Hematopoietic multipotent progenitor cell treated with erythropoietin and hydrocortisone succinate and interleukin-3 and kit ligand, for 4 days (in vitro differentiated cells): ENCODE measurements around the gene GRM1.

ENCODE experiments used
- DNase-seq: peaks from one replicate; pipeline ENCODE4 v3.0.0-alpha.2; 2015

GRM1 gene

DNA sequence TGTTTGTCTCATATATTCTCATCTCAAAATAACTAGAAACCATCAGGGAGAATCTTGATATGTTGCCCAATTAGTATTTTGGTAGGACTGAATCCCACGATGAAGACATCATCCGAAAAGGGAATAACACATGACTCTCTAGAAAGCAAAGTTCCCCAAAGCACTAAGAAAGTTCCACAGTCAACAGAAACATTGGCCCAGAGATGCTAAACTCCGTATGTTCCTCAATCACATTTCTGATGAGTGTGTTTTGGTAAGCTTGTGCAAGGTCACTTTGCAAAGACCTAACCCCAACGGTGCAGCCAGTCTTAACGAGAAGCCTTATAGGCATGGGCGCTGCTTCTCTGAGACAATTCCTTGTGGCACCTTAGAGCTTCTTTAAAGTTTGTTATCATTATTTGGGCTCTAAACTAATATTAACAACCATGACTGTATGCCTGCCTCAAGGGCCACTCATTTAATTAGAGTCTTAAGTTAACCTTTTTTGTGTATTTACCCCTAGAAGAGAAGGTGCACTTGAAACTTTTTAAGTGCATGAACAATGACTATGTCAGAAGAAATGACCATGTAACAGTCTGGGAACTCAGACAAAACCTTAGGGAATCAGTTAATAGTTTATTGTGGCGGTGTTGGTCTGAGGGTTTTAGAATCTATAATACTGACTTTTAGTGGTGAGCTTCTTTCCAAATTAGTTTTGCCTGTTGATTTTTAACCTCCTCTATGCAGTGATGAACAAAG is 312.8 kb downstream of the GRM1 start:
- no peak for DNase-seq

DNA sequence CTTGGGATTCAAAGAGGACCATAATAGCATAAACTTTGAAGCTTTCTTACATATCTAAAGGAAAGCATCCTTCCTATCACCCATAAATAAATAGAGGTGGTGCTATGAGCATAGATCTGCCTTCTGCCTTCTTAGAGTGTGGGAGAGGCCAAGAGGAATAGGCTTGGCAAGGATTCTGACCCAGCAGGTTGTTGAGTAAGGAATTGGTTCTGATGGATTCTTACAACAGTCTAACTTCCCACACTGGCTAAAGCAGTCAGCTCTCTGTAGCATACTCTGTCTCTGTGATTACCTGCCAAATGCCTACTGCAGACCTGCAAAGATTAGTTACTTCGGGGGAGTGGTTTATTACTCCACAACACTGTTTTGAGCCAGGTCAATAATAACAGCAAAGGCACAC is 316.7 kb downstream of the GRM1 start:
- no peak for DNase-seq

DNA sequence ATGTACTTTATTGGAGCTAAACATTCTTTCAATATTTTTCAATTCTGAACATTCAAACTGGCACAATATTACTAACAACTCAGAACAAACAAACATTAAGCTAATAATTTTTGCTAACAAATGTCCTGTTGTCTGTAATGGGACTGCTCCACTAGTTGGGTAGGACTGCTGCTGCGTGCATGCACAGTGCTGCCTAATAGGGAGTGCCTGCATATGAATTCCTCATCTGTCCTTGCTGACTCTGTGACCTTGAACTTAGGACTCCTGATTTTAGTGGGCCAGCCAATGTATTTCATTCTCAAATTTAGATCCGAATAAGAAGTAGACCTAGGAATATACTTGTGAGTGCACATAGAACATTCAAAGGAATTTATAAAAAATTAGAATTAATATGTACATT is 318.2 kb downstream of the GRM1 start:
- no peak for DNase-seq

DNA sequence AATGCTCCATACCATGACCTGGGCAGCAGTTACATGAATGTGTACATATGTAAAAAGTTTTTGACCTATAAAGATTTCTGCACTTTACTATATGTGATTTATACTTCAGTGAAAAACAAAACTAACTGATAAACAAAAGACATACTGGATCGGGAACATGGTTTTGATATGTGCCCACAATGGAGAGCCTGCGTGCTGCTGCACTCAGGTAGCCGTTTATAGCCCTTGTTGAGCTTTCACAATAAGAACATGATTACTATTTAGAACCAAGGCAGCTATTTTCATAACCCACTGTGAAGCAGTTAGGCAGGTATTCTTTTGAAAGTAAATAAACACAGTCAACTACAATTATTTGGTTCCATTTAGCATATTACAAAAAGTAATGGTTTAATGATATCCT is 318.8 kb downstream of the GRM1 start:
- DNase-seq: no peak

DNA sequence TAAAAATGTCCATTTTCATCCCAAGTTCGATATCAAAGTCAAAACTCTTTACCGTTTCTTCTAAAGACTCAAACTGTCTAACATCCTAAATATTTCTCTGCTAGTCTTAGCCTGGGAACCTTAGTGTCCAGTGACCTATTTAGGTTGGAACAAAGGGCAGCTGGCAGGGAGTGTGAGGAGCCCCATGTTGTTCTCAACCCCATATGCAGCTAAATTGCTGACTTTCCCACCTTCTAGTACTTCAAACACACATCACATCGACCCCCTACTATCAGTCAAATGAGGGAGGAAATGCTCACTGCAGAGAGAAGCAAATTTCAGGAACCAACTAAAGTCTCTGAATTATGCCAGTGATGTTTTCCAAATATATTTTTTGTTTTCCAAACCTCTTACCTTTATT is 322.2 kb downstream of the GRM1 start:
- no peak for DNase-seq

DNA sequence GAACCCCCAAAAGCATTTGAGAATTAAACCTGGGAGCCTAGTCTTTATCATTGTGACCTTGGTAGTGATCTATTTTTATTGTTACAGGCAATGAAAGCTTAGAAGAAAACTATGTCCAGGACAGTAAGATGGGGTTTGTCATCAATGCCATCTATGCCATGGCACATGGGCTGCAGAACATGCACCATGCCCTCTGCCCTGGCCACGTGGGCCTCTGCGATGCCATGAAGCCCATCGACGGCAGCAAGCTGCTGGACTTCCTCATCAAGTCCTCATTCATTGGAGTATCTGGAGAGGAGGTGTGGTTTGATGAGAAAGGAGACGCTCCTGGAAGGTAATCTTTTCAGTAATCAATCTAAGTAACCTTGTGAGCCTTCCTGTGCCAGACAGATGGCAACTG is 323.3 kb downstream of the GRM1 start:
- no peak for DNase-seq

DNA sequence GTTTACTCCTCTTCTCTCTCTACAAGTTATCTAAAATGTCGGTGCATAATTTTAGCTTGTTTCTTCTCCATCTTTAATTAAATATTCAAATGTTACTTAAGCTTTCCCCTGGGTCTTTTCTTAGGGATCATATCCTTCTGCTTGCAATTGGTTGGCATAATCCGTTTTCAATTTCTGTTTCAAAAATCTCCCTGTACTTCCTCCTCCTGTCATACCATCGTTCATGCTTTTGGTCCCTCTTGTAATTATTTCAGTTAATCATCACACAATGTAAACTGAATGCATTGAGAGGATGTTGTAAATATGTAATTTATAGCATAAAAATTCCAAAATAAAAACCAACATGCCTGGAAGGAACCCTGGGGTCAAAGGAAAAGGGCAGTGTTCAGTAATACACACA is 325.6 kb downstream of the GRM1 start:
- DNase-seq: no peak

DNA sequence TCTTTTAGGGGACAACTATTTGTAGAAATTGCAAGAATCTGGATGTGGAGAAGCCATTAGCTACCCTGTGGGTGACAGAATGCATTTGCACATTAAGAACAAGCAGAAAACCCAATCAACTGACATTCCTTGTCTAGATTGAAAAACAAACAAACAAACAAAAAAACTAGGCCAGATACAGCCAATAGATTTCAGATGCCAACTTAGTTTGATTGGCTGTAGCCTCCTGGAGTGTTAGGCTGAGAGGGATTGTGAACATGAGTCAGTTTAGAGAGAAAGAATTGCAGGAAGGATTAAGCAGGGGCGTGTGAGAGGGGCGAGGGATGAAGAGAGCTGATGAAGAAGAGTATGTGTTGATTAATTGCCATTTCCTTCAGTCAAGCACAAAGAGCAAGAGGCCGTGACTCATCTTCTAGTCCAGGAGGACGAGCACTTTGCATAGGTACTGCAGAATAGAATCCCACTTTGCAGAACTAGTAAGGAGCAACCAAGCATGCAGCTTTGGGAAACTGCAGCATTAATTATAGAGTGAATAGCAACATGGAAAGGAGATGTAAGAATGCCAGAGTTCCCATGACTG is 326.7 kb downstream of the GRM1 start:
- DNase-seq: no peak

DNA sequence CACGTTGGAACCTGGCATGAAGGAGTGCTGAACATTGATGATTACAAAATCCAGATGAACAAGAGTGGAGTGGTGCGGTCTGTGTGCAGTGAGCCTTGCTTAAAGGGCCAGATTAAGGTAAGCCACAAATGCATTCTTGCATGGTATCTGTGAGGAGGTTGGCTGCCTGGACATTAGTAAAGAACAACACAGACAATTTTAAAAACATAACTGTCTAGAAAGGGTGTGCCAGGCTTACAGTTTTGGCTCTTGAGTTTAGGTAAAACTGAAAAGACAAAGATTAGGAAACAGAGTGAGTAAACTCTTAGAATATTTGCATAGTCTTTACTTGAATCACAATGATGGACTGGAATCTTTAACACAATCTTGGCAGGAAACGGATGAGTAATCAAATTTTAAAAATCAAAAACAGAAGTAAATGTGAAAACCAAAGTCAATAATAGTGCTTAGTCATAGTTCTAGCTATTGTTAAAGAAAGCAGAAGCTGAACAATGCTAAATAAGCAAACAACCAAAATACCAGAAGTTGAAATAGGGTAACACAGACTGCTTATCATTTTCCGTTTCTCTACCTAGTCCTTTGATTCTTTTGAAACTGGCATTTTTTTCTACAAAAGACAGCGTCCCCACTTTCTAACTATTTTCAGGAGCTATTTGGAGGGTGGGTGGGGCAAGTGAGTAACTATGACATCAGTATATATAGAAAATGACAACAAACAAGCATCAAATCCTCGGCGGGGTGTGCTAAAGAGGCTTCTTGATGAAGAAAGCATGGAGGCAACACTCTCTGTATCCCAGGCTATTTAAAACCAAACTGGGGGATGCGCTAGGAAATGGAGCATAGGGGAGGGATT is 328.9 kb downstream of the GRM1 start:
- DNase-seq: peak; percentile 77

DNA sequence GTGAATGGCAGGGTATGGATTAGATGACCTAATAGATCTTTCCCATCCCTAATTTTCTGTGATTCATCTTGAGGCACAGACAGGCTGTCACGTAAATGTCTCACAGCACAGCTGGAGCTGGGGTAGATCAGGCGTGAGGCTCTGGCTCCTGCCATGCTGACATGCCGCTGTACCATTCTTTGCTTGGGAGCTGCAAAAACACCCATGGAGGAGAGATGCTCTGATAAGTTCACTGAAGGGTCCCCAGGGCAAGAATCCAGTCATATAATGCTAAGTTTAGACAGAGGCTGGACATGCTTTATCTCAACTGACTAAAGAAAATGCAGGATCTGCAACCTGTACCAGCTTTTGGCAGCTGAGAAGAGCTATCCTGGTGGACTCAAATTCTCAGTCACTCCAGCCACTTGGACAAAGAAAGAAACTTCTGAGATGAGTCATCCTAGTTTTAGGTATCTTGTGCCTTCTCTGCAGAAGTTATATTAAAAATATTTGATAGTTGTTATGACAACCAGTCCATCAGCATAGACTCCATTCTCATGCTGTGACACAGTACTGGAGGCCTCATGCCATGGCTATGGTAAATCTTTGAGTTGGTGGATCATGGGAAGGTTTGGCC is 329.7 kb downstream of the GRM1 start:
- DNase-seq: peak; percentile 5

DNA sequence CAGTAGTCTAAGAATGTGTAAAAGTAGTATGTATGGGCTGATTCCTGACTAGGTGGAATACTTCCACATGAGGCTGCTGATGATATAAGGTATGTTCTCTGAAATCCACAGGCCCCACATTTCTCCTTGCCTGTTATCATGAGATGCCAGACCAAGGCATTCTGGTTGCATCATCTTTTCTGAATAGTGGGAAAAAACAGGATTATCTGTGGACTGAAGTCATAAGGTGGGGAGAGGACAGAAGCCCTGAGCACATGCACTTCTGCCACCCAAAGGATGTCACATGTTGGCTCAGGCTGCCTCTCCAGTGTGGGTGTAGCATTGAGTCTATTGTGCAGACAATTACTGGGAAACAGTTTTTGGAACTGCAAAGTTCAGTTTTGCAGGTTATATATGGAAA is 330.3 kb downstream of the GRM1 start:
- no peak for DNase-seq

DNA sequence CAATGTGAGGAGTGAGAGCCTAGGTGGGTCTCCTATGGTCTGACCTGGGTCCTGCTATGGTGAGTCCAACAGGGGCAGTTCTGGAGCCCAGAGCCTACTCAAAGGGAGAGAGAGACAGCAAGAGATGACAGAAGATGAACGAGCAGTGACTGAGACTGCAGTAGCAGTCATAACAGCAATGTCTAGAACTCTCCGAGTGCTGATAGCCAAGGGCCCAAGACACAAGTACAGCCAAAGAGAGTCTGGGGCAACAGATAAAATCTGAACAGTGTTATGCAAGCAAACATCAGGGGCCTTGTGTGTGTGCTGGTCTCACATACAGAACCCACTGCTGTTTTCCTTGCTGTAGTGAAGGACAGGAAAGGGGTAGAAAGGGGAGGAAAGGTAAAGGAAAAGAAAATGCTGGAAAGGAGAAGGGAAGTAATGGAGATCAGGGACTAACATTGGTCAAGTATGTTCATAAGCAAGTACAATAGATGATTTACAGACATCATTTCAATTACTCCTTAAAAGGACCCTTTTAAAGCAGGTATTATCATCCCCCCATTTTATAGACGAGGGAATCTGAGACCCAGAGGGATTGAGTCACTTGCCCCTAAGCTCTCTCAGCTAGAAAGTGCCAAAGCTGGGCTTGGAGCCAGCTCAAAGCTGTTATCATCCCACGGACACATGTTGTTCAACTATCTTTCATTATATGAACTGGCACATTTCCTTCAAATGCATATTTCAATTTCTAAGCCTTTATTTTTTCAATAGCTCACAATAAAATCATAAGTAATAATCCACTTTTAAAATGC is 332.5 kb downstream of the GRM1 start:
- peak; percentile 86 for DNase-seq

DNA sequence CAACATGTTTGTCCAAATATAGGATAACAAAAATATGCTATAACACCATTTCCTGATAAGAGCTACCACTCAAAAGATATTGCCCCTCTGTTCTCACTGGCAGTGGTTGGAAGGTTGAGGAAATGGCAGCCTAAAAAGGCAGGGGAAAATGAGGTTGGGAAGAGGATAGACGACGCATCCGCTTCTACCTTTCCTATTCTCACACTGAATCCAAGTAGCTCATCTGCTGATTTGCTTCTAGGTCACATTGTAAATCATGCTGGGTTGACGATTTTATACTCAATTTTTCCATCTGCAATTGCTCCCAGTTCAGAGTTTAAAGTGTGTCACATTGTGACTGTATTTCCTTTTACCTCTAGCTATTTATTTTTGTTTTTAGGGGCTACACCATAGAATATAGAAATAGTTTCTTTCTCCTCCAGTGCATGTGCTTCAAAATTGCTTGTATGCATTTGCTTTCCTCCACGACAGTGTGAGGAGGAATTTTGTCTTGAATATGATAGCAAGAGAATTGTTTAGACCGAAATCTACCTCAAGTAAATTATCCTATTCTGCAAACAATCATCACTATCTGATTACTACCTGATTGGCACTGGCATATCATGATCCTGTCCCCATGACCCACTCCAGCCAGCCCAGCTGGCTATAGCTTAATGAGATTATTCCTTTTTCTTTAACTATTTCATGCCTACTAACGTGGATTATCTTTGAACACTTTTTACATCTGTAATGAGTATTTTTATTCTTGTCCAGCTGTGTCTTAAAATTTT is 335.2 kb downstream of the GRM1 start:
- no peak for DNase-seq

DNA sequence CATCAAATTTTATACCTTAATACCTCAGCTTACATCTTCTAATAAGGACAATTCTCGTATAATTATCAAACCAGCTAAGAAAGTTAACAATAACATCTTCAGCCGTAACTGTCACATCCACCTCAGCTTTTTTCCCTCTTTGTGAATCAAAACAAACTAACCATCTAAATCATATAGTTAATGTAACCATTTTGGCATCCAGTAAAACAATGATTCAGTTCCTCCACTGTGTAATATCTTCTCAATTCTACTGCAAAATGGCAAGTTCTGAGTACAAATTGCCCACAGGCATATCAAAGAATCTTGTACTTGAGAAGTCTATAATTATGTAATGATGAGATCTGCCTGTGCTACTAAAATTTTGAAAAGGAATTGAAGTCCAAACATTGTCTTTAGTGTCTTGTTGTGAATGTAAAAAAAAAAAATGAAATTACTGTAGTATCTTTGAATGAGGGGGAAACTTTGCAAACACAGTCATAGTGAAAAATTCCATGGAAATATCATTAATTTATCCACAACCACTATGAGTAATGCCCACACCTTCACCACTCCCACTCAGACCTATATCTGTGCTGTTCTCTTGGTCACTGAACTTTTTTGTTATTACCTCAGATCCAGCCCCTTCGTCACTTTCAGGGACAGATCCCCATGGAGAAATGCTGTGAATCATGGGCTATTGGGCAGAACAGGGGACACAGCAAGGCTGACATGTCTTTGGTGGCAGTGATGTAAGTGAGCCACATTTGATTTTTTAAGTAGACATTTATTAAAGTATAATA is 336.1 kb downstream of the GRM1 start:
- DNase-seq: no peak

DNA sequence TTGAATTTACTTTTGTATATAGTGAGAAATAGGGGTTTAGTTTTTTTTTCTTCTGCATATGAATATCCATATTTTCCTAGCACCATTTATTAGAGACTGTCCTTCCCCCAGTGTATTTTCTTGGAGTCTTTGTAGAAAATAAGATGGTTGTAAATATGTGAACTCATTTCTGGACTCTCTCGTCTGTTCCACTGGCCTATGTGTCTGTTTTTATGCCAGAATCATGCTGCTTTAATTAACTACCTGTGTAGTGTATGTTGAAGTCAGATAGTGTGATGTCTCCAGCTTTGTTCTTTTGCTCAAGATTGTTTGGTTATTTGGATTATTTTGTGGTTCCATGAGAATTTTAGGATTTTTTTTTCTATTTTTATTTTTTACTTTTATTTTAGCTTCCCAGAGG is 338.2 kb downstream of the GRM1 start:
- no peak for DNase-seq

DNA sequence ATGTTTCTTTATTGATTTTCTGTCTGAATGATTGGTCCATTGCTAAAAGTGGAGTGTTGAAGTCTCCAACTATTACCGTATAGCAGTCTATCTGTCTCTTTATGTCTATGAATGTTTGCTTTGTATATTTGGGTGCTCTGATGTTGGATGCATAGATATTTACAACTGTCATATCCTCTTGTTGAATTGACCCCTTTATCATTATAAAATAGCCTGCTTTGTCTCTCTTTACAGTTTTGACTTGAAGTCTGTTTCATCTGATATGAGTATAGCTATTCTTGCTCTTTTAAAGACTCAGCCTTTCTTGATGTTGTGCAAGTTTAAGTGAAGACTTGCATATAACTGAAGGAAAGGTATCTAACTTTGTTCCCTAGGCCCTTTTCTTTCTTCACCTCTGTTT is 341.0 kb downstream of the GRM1 start:
- no peak for DNase-seq

DNA sequence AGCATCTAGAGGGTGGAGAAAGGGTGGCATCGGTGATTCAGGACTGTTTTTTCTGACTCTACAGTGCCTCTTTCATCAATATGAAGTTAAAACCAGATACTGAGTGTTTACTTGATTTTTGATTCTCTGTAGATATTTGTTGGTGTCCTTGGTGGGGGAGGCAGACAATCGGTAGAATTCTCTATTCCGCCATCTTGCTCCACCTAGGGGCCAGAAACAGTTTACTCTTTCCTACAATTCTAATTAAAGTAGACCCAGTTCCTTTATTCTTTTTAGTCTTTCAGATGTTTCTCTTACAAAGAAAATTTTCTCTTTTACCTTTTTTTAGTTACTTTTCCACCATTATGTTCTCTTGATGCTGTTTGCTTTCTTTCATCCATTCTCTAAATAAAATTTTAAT is 352.6 kb downstream of the GRM1 start:
- DNase-seq: peak; percentile 8

DNA sequence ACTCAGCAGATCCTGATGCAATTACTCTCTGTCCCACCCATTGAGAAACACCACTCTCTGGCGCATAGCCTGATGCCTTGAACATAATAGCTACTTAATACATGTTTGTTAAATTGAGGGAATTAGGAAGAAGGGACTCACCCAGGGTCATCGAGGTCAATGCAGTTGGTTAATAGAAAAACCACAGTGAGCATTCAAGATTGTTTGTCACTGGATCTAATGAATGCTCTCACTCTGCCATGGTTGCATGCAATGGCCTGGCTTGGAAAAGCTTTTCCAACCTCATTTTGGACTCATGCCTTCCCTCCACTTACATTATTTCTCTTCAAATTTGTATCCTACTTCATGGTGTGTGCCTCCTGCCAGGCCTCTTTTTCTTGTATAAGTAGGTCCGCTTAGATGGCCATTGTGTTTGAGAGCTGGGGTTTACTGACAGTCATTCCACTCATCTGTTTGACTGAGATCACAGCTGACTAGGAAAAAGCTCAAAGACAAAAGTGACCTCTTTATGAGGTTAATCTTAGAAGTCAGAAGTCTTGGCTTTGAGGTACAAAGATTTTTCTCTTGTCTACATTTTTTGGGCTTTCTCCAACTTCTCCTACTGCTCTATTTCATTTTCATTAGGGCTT is 360.0 kb downstream of the GRM1 start:
- no peak for DNase-seq

DNA sequence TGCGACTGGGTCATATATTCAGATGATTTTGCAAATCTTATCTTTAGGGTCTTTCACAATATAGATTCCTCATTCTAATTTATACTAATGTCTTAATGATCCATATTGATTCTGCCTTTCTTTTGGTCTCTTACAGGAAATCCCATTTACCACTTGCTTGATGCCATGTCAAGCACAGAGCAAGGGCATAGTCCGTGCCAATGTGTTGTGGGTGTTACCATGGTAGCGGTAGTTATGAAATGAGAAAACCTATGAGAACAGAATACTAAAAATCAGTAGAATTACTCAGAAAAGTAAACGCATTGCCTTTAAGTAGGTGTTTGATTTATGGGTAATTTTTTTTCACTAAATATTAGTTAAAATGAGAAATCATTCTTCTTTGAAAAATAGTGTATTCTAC is 360.9 kb downstream of the GRM1 start:
- DNase-seq: peak; percentile 3

DNA sequence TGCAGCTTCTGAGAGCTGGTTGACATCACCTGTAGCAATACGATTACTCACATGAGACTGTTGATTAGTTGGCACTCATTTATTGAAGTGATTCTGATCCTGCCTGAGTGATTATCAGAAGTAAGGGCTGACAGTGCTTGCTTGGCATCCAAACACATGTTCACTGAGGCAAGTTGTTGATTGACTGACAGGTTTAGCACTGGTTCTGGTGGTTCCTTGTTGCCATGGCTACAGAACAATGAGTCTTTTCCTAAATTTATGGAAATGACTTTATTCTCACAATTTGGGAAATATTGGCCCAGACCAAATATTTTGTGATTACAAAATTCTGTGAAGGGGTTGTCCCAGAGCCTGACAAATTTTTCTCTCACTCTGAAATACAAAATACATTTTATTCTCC is 368.8 kb downstream of the GRM1 start:
- no peak for DNase-seq

DNA sequence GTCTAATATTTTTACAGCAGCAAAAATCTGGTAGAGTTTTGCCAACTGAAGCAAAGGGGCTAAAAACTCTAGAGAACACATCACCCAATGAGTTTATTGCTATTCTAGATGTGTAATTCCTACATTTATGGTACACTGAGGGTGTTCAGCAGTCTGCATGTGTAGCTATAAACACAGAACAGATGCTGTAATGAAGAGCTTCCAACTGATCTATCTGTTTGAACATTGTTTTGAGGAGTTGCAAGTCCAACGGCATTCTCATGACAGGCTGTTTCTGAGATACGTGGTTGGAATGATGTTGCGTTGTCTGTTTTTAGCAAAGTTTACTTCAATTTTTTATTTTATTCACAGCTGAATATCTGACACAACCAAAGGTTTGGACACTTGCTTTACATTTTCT is 373.6 kb downstream of the GRM1 start:
- DNase-seq: no peak
